BLaER1 (cell line): Measurements from ENCODE around the gene UNC13B.

Experiments
- H3K27ac ChIP-seq: shearing (Covaris generic); formaldehyde crosslinking; 2 replicates; pipeline ENCODE4 v1.8.1; 2022
- H3K27me3 ChIP-seq: shearing (Covaris generic); formaldehyde crosslinking; 2 replicates; pipeline ENCODE4 v1.8.1; 2022
- H3K36me3 ChIP-seq: shearing (Covaris generic); formaldehyde crosslinking; 2 replicates; pipeline ENCODE4 v1.8.1; 2022
- H3K4me1 ChIP-seq: shearing (Covaris generic); formaldehyde crosslinking; 2 replicates; pipeline ENCODE4 v1.8.1; 2022
- H3K4me2 ChIP-seq: shearing (Covaris generic); formaldehyde crosslinking; 2 replicates; pipeline ENCODE4 v1.8.1; 2022
- H3K4me3 ChIP-seq: shearing (Covaris generic); formaldehyde crosslinking; 2 replicates; pipeline ENCODE4 v1.8.1; 2022
- H3K9ac ChIP-seq: shearing (Covaris generic); formaldehyde crosslinking; 2 replicates; pipeline ENCODE4 v1.8.1; 2022
- H3K9me3 ChIP-seq: shearing (Covaris generic); formaldehyde crosslinking; 2 replicates; pipeline ENCODE4 v1.8.1; 2022
- H4K20me1 ChIP-seq: shearing (Covaris generic); formaldehyde crosslinking; 2 replicates; pipeline ENCODE4 v1.8.1; 2022
- Cebpa-rat ChIP-seq: shearing (Covaris generic); IDR thresholded peaks from 2 replicates; pipeline ENCODE4 v1.8.1; 2022

The UNC13B gene

GRCh38 chr9:35293376-35293964, 131.7 kb downstream of the UNC13B start:
- Histone ChIP-seq H3K4me1 (no peaks in the 10 kb centered on the region), H3K9ac (no peak overlapping the region), H4K20me1 (no peaks in the 10 kb centered on the region), H3K4me3 (no peak overlapping the region), H3K27ac (no peak overlapping the region), H3K4me2 (no peak overlapping the region), H3K9me3 (no peaks in the 10 kb centered on the region), H3K27me3 (no peaks in the 10 kb centered on the region), H3K36me3 (no peaks in the 10 kb centered on the region)
- TF ChIP-seq Cebpa-rat, result no peak

- Histone ChIP-seq H3K4me1 (no peaks in the 10 kb centered on the region), H3K36me3 (no peaks in the 10 kb centered on the region), H4K20me1 (no peaks in the 10 kb centered on the region), H3K4me2 (no peak overlapping the region), H3K9me3 (no peaks in the 10 kb centered on the region), H3K27ac (no peak overlapping the region), H3K9ac (no peak overlapping the region), H3K4me3 (no peak overlapping the region), H3K27me3 (no peaks in the 10 kb centered on the region)
- TF ChIP-seq Cebpa-rat, result no peak
Observed at GRCh38 chr9:35294066-35294465, 132.3 kb downstream of the UNC13B start.

GRCh38 chr9:35294556-35294955, 132.7 kb downstream of the UNC13B start:
- no peaks in the 10 kb centered on the region for H3K36me3 ChIP-seq
- TF ChIP-seq Cebpa-rat, result no peak
- H3K27me3 ChIP-seq, result no peaks in the 10 kb centered on the region
- no peak overlapping the region for H3K27ac ChIP-seq
- no peak overlapping the region for H3K9ac ChIP-seq
- H3K4me1 ChIP-seq, result no peaks in the 10 kb centered on the region
- H3K9me3 ChIP-seq, result no peaks in the 10 kb centered on the region
- H3K4me2 ChIP-seq, result no peak overlapping the region
- no peaks in the 10 kb centered on the region for H4K20me1 ChIP-seq
- H3K4me3 ChIP-seq, result no peak overlapping the region

- Histone ChIP-seq H4K20me1 (no peaks in the 10 kb centered on the region), H3K4me3 (no peak overlapping the region), H3K27ac (no peak overlapping the region), H3K4me1 (no peaks in the 10 kb centered on the region), H3K27me3 (no peaks in the 10 kb centered on the region), H3K9me3 (no peaks in the 10 kb centered on the region), H3K4me2 (no peak overlapping the region), H3K9ac (no peak overlapping the region), H3K36me3 (no peaks in the 10 kb centered on the region)
- no peak for TF ChIP-seq Cebpa-rat
Observed at GRCh38 chr9:35295369-35296036, 133.7 kb downstream of the UNC13B start.

- Histone ChIP-seq H3K4me1 (no peaks in the 10 kb centered on the region), H3K9ac (no peak overlapping the region), H3K27me3 (no peaks in the 10 kb centered on the region), H3K4me2 (no peak overlapping the region), H3K9me3 (no peaks in the 10 kb centered on the region), H4K20me1 (no peaks in the 10 kb centered on the region), H3K27ac (no peak overlapping the region), H3K4me3 (no peak overlapping the region), H3K36me3 (no peaks in the 10 kb centered on the region)
- TF ChIP-seq Cebpa-rat, result no peak
Observed at GRCh38 chr9:35303567-35303966, 141.8 kb downstream of the UNC13B start.

- Histone ChIP-seq H3K4me3 (no peak overlapping the region), H3K9ac (no peak overlapping the region), H3K9me3 (no peaks in the 10 kb centered on the region), H3K27ac (no peak overlapping the region), H3K4me1 (no peaks in the 10 kb centered on the region), H3K27me3 (no peaks in the 10 kb centered on the region), H3K4me2 (no peak overlapping the region), H3K36me3 (no peaks in the 10 kb centered on the region), H4K20me1 (no peaks in the 10 kb centered on the region)
- TF ChIP-seq Cebpa-rat, result no peak
Observed at GRCh38 chr9:35306283-35306682, 144.5 kb downstream of the UNC13B start.

GRCh38 chr9:35308316-35308715, 146.5 kb downstream of the UNC13B start:
- H3K4me3 ChIP-seq, result no peak overlapping the region
- H3K27me3 ChIP-seq, result no peaks in the 10 kb centered on the region
- TF ChIP-seq Cebpa-rat, result no peak
- H3K27ac ChIP-seq, result no peak overlapping the region
- H3K4me1 ChIP-seq, result no peaks in the 10 kb centered on the region
- H3K9ac ChIP-seq, result no peak overlapping the region
- no peaks in the 10 kb centered on the region for H4K20me1 ChIP-seq
- no peaks in the 10 kb centered on the region for H3K36me3 ChIP-seq
- H3K9me3 ChIP-seq, result no peaks in the 10 kb centered on the region
- no peak overlapping the region for H3K4me2 ChIP-seq

- Histone ChIP-seq H3K9me3 (no peaks in the 10 kb centered on the region), H4K20me1 (no peaks in the 10 kb centered on the region), H3K27me3 (no peaks in the 10 kb centered on the region), H3K4me1 (no peaks in the 10 kb centered on the region), H3K9ac (no peak overlapping the region), H3K4me3 (no peak overlapping the region), H3K36me3 (no peaks in the 10 kb centered on the region), H3K27ac (no peak overlapping the region), H3K4me2 (no peak overlapping the region)
- TF ChIP-seq Cebpa-rat, result no peak
Observed at GRCh38 chr9:35311891-35312639, 150.3 kb downstream of the UNC13B start.

- Histone ChIP-seq H3K4me3 (no peak overlapping the region), H4K20me1 (no peaks in the 10 kb centered on the region), H3K9me3 (no peaks in the 10 kb centered on the region), H3K4me2 (no peak overlapping the region), H3K36me3 (no peaks in the 10 kb centered on the region), H3K4me1 (no peaks in the 10 kb centered on the region), H3K9ac (no peak overlapping the region), H3K27me3 (no peaks in the 10 kb centered on the region), H3K27ac (no peak overlapping the region)
- TF ChIP-seq Cebpa-rat, result no peak
Observed at GRCh38 chr9:35313460-35313859, 151.7 kb downstream of the UNC13B start.

- H3K36me3 ChIP-seq, result no peaks in the 10 kb centered on the region
- H3K4me3 ChIP-seq, result no peak overlapping the region
- TF ChIP-seq Cebpa-rat, result no peak
- H3K27me3 ChIP-seq, result no peaks in the 10 kb centered on the region
- no peaks in the 10 kb centered on the region for H3K9me3 ChIP-seq
- H3K27ac ChIP-seq, result no peak overlapping the region
- no peak overlapping the region for H3K9ac ChIP-seq
- H4K20me1 ChIP-seq, result no peaks in the 10 kb centered on the region
- H3K4me1 ChIP-seq, result no peaks in the 10 kb centered on the region
- H3K4me2 ChIP-seq, result no peak overlapping the region
Observed at GRCh38 chr9:35313916-35314315, 152.1 kb downstream of the UNC13B start.
